ENCODE results near the gene RBM20. TPM values are rescaled to one million over a fixed set of nuclear protein-coding genes. Genes with fewer than 3 reads are reported as not detected.

Gene RBM20
- total and polyA plus RNA-seq, 2 experiments from 2014 or later, result not detected

DNA sequence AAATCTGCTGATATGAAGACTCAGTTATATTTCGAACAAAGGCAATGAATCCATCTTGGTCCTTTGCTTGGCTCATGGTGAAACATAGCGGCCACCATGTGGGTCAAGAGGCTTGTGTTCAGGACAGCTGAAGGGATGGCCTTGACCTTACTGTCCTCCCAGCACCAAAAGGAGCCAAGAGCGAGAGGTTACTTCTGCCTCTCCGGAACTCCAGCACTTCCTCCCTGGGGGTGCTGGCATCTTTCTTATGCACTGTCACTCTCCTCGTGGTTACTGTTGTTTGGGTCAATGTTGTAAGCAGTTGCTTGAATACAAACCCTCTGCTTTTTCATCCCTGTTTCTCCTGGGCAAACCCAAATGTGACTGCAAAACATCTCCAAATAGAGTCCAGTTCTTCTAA lies 100.6 kb downstream of the RBM20 start:
- 45 to 52% methylated on average over 5 of the region's 5 CpGs for WGBS, 2 experiments (ENCODE audit: low coverage in 1 of 2, low lambda C conversion rate in 2 of 2, missing lambda C conversion rate in 2 of 2)
- in situ Hi-C loops (cut with MboI), result no loop called here
- no peaks in the 10 kb centered on the region for H3K79me2 ChIP-seq (ENCODE audit: insufficient read depth)

GRCh38 chr10:110746254-110746826 lies 102.2 kb downstream of the RBM20 start:
- Histone ChIP-seq H3K27me3 (replicated peaks; ENCODE audit: insufficient read depth) (peaks cover 12% of the 10 kb centered on the region), H3K79me2 (ENCODE audit: insufficient read depth) (no peaks in the 10 kb centered on the region), H3K9me3 (ENCODE audit: low read depth) (no peaks in the 10 kb centered on the region), H4K20me1 (ENCODE audit: insufficient read depth) (no peaks in the 10 kb centered on the region), H3K9me2 (ENCODE audit: insufficient read depth) (no peaks in the 10 kb centered on the region), H3K36me3 (ENCODE audit: low read depth) (no peaks in the 10 kb centered on the region), H3K4me3 (no peak overlapping the region), H3K9ac (no peak overlapping the region), H2AFZ (no peak overlapping the region), H3K4me2 (ENCODE audit: unreplicated experiment) (no peak overlapping the region), H3K4me1 (ENCODE audit: insufficient read depth) (peaks cover 7% of the 10 kb centered on the region), H3K27ac (no peak overlapping the region), H3F3A (ENCODE audit: insufficient read depth) (no peaks in the 10 kb centered on the region)
- peak; percentile 84 for DNase-seq
- in situ Hi-C loops (cut with MboI), result no loop called here
- no peak for TF ChIP-seq EZH2 (IDR thresholded peaks at IDR 0.05; ENCODE audit: insufficient read depth, poor library complexity, severe bottlenecking)
- no peak for TF ChIP-seq EZH2phosphoT487 (IDR thresholded peaks at IDR 0.05; ENCODE audit: insufficient read depth, low read depth)
- 0 to 1% methylated on average over 4 of the region's 4 CpGs for WGBS, 2 experiments (ENCODE audit: low coverage in 1 of 2, low lambda C conversion rate in 2 of 2, missing lambda C conversion rate in 2 of 2)

More for the DNA sequence above, 100.6 kb downstream of the RBM20 start:
- Histone ChIP-seq H3K4me1 (ENCODE audit: insufficient read depth) (peaks cover 7% of the 10 kb centered on the region), H3K4me3 (no peak overlapping the region), H3K9me3 (ENCODE audit: low read depth) (no peaks in the 10 kb centered on the region), H3F3A (ENCODE audit: insufficient read depth) (no peaks in the 10 kb centered on the region), H4K20me1 (ENCODE audit: insufficient read depth) (no peaks in the 10 kb centered on the region), H2AFZ (no peak overlapping the region), H3K36me3 (ENCODE audit: low read depth) (no peaks in the 10 kb centered on the region), H3K9ac (no peak overlapping the region), H3K27me3 (replicated peaks; ENCODE audit: insufficient read depth) (peaks cover 17% of the 10 kb centered on the region), H3K27ac (no peak overlapping the region), H3K9me2 (ENCODE audit: insufficient read depth) (no peaks in the 10 kb centered on the region), H3K4me2 (ENCODE audit: unreplicated experiment) (no peak overlapping the region)
- TF ChIP-seq EZH2phosphoT487 (IDR thresholded peaks at IDR 0.05; ENCODE audit: insufficient read depth, low read depth) (no peak), EZH2 (IDR thresholded peaks at IDR 0.05; ENCODE audit: insufficient read depth, poor library complexity, severe bottlenecking) (no peak)
- no peak for DNase-seq

- Histone ChIP-seq H3K9me3 (ENCODE audit: low read depth) (no peaks in the 10 kb centered on the region), H3K9me2 (ENCODE audit: insufficient read depth) (no peaks in the 10 kb centered on the region), H3K4me2 (ENCODE audit: unreplicated experiment) (no peak overlapping the region), H3K4me3 (no peak overlapping the region), H3K9ac (no peak overlapping the region), H3K79me2 (ENCODE audit: insufficient read depth) (no peaks in the 10 kb centered on the region), H3F3A (ENCODE audit: insufficient read depth) (no peaks in the 10 kb centered on the region), H2AFZ (no peak overlapping the region), H3K27me3 (replicated peaks; ENCODE audit: insufficient read depth) (peaks cover 6% of the 10 kb centered on the region), H3K27ac (no peak overlapping the region), H3K36me3 (ENCODE audit: low read depth) (no peaks in the 10 kb centered on the region), H3K4me1 (ENCODE audit: insufficient read depth) (peaks cover 7% of the 10 kb centered on the region), H4K20me1 (ENCODE audit: insufficient read depth) (no peaks in the 10 kb centered on the region)
- no peak for DNase-seq
- in situ Hi-C loops (cut with MboI), result no loop called here
- TF ChIP-seq EZH2phosphoT487 (IDR thresholded peaks at IDR 0.05; ENCODE audit: insufficient read depth, low read depth) (no peak), EZH2 (IDR thresholded peaks at IDR 0.05; ENCODE audit: insufficient read depth, poor library complexity, severe bottlenecking) (no peak)
- 60 to 63% methylated on average over 1 of the region's 1 CpG for WGBS, 2 experiments (ENCODE audit: low coverage in 1 of 2, low lambda C conversion rate in 2 of 2, missing lambda C conversion rate in 2 of 2)
Observed at GRCh38 chr10:110746969-110747608, 103.0 kb downstream of the RBM20 start.

DNA sequence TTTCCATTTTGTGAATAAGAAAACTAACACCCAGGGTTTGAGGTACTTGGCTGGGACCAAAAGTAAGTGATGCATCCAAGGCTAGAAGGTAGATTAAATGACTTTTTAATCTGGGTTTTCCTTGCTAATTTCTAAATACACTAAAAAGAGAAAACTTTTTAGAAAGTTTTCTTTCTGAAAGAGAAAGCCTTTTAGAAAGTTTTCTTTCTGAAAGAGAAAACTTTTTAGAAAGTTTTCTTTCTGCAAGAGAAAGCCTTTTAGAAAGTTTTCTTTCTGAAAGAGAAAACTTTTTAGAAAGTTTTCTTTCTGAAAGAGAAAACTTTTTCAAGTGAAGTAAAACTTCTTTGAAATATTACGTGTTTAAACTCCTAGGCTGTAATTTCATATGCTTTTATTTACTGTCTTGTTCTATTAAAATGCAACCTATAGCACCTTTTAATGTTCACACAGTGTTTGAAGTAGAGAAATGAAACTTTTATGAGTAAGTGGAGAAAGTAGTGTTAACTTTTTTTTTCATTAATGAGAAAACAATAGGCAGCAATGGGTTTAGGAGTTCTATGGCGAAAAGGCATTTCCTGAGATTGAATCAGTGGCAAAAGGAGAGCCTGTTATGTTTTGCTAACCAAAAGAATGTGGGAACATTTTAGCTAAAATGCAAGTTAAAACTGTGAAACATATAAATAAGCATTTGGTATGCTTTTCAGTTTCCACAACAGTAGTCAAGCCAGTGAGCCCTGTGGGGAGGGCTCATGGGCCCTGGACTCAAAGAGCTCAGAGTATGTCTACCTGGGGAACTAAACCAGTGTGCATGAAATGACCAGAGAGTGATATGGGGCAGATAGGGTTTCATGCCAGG lies 103.7 kb downstream of the RBM20 start:
- H3F3A ChIP-seq (ENCODE audit: insufficient read depth), result no peaks in the 10 kb centered on the region
- in situ Hi-C loops (cut with MboI), result no loop called here
- H3K79me2 ChIP-seq (ENCODE audit: insufficient read depth), result no peaks in the 10 kb centered on the region
- H2AFZ ChIP-seq, result peak overlapping the region; percentile 19; the same call in 1 of the 2 replicates
- H3K4me1 ChIP-seq (ENCODE audit: insufficient read depth), result peaks cover 7% of the 10 kb centered on the region
- H4K20me1 ChIP-seq (ENCODE audit: insufficient read depth), result no peaks in the 10 kb centered on the region
- 76 to 81% methylated on average over 2 of the region's 2 CpGs for WGBS, 2 experiments (ENCODE audit: low coverage in 1 of 2, low lambda C conversion rate in 2 of 2, missing lambda C conversion rate in 2 of 2)
- TF ChIP-seq EZH2phosphoT487 (IDR thresholded peaks at IDR 0.05; ENCODE audit: insufficient read depth, low read depth), result no peak
- TF ChIP-seq EZH2 (IDR thresholded peaks at IDR 0.05; ENCODE audit: insufficient read depth, poor library complexity, severe bottlenecking), result no peak
- no peaks in the 10 kb centered on the region for H3K9me2 ChIP-seq (ENCODE audit: insufficient read depth)
- DNase-seq, result peak; percentile 41
- H3K36me3 ChIP-seq (ENCODE audit: low read depth), result no peaks in the 10 kb centered on the region
- H3K9ac ChIP-seq, result no peak overlapping the region
- no peaks in the 10 kb centered on the region for H3K9me3 ChIP-seq (ENCODE audit: low read depth)
- H3K27ac ChIP-seq, result no peak overlapping the region
- H3K4me3 ChIP-seq, result no peak overlapping the region
- H3K4me2 ChIP-seq (ENCODE audit: unreplicated experiment), result peak overlapping the region; percentile 4
- no peaks in the 10 kb centered on the region for H3K27me3 ChIP-seq (replicated peaks; ENCODE audit: insufficient read depth)
